Progenitor cell of endocrine pancreas (in vitro differentiated cells): ENCODE measurements around the gene ATN1. TPM values are rescaled to one million over a fixed set of nuclear protein-coding genes. Genes with fewer than 3 reads are reported as not detected.

ENCODE experiments used
- DNase-seq: peaks from one replicate; pipeline ENCODE4 v3.0.0; 2021; ENCODE audit warnings: low spot score; ENCODE audit not compliant: unreplicated experiment
- H3K27ac Mint-ChIP-seq: 2 replicates; pipeline ENCODE4 v1.8.0; 2021; ENCODE audit warnings: mild to moderate bottlenecking, moderate library complexity, mixed read lengths
- H3K27me3 Mint-ChIP-seq: 2 replicates; pipeline ENCODE4 v1.8.0; 2021; ENCODE audit warnings: mixed read lengths
- H3K36me3 Mint-ChIP-seq: 2 replicates; pipeline ENCODE4 v1.8.0; 2022; ENCODE audit warnings: mixed read lengths; ENCODE audit not compliant: insufficient read depth
- H3K4me1 Mint-ChIP-seq: 2 replicates; pipeline ENCODE4 v1.8.0; 2021; ENCODE audit warnings: low read depth, mixed read lengths
- H3K4me3 Mint-ChIP-seq: 2 replicates; pipeline ENCODE4 v1.8.0; 2021; ENCODE audit warnings: low read depth, mild to moderate bottlenecking, moderate library complexity, mixed read lengths
- H3K9me3 Mint-ChIP-seq: 2 replicates; pipeline ENCODE4 v1.8.0; 2021; ENCODE audit warnings: low read depth, mixed read lengths
- total RNA-seq: library from RNA; stranded (reverse); gene quantifications from 2 replicates; pipeline ENCODE4 v1.2.1, GENCODE V29; 2021
- TF ChIP-seq, protein P1 (sequence below): fragments of 200-600 bp; sonication (generic); IDR thresholded peaks from one replicate; pipeline ENCODE4 v1.5.0; 2021; ENCODE audit warnings: antibody characterized with exemption, mild to moderate bottlenecking; ENCODE audit not compliant: unreplicated experiment

ATN1 gene
- total RNA-seq, 1 donor from 2014 or later: 250 TPM

DNA sequence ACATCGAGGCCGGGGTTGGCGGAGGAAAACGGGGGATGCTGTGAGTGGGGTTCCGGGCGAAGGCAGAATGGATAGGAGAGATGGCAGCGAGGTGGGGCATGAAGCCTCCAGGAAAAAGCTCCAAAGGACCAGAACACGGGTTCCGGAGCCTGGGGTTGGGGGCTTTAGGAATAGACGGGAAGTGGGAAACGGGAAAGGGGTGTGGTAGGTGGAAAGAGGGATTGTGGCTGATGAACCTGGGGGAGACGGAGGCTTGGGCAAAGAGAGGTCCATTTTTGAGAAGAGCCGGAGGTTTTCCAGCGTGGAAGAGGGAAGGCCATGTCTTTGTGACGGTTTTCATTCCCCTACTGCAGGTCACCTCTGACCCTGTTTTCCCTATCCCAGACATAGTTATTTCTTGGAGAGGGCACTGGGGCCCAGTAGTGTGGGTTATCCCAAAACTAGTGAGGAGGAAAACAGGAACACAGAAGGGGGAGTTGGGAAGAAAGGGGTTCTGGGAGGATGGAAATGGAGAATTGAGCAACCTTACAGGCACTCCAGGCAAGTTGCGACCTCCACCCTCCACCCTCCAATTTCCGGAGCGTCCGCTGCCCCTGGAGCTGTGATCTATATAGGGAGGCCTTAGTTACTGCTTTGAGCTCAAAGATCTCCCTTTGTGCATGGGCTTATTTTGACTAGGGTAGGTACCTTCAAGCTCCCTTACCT, 1.1 kb downstream of the ATN1 start:
- no peaks in the 10 kb centered on the region for H3K9me3 Mint-ChIP-seq
- peaks cover 3% of the 10 kb centered on the region for H3K36me3 Mint-ChIP-seq
- H3K4me1 Mint-ChIP-seq: peaks cover 65% of the 10 kb centered on the region
- peak overlapping the region; percentile 99 for H3K4me3 Mint-ChIP-seq
- DNase-seq: no peak
- H3K27me3 Mint-ChIP-seq: no peaks in the 10 kb centered on the region
- TF ChIP-seq, protein P1, sequence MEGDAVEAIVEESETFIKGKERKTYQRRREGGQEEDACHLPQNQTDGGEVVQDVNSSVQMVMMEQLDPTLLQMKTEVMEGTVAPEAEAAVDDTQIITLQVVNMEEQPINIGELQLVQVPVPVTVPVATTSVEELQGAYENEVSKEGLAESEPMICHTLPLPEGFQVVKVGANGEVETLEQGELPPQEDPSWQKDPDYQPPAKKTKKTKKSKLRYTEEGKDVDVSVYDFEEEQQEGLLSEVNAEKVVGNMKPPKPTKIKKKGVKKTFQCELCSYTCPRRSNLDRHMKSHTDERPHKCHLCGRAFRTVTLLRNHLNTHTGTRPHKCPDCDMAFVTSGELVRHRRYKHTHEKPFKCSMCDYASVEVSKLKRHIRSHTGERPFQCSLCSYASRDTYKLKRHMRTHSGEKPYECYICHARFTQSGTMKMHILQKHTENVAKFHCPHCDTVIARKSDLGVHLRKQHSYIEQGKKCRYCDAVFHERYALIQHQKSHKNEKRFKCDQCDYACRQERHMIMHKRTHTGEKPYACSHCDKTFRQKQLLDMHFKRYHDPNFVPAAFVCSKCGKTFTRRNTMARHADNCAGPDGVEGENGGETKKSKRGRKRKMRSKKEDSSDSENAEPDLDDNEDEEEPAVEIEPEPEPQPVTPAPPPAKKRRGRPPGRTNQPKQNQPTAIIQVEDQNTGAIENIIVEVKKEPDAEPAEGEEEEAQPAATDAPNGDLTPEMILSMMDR: no peak
- peak overlapping the region; percentile 95 for H3K27ac Mint-ChIP-seq

DNA sequence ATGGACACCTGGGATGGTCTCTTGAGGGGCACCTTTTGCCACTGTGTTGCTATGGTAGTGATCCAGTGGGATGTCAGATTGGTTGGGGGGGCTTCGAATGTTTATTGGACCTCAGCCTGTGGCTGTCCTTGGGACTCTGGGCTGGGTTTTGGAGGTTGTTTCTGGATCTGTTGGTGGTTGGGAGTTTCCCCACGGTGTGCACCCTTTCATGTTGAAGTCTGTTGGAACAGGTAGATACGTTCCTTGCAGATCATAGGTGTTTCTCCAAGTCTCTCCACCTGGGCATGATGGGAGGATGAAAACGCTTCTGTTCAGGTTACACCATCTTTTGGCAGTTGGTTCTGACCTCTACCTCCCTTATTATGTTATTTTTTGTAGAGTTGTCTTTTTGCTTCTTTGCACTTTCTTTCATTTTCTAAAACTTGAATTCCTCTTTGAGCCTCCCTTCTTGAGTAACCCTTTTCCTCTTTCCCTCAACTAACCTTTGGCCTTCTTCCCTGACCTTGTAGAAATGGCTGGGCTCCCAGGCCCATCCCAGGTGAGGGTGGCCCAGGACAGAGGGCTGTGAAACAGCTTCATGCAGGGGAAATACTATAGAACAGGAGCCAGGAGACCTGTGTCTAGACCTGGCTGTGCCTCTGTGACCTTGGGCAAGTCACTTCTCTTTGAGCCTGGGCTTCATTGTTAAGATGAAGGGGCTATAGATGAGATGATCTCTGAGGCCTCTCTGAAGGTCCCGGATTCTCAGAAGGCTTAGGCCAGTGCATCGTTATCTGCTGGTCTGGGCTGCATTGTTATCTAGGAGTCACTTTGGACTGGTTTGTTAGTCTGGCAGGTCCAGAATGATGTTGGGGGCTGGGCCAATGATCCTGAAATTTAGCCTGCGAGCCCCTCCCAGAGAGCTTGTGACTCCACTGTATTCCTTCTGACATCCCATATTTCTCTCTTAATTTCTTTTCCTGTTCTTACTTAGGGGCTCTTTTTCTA, 2.0 kb downstream of the ATN1 start:
- TF ChIP-seq, protein P1: no peak
- peak overlapping the region; percentile 99 for H3K4me3 Mint-ChIP-seq
- peak overlapping the region; percentile 95 for H3K27ac Mint-ChIP-seq
- H3K4me1 Mint-ChIP-seq: peaks cover 57% of the 10 kb centered on the region
- H3K36me3 Mint-ChIP-seq: peaks cover 12% of the 10 kb centered on the region
- DNase-seq: no peak
- no peaks in the 10 kb centered on the region for H3K9me3 Mint-ChIP-seq
- no peaks in the 10 kb centered on the region for H3K27me3 Mint-ChIP-seq

DNA sequence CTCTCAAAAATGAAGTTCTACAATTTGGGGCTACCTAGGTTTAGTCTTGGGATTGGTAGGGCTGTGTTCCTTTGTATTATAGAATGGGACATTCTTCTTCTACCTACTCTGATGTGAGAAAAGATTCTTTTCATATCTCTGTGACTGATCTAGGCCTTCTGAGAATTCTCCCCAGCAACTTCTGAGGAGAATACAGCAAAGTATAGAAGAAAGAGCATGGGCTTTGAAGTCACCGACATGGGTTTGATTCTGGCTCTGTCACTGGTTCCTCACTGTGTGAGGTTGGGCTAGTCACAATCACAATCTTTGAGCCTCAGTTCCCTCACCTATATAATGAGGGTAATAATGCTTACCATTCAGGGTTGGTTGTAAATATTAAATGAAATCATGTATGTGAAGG, 5.0 kb downstream of the ATN1 start:
- TF ChIP-seq, protein P1: no peak
- Mint-ChIP-seq H3K9me3 (no peaks in the 10 kb centered on the region), H3K4me3 (no peak overlapping the region), H3K27ac (peak overlapping the region; percentile 36), H3K27me3 (no peaks in the 10 kb centered on the region), H3K36me3 (peaks cover 29% of the 10 kb centered on the region), H3K4me1 (peaks cover 38% of the 10 kb centered on the region)
- DNase-seq: no peak

DNA sequence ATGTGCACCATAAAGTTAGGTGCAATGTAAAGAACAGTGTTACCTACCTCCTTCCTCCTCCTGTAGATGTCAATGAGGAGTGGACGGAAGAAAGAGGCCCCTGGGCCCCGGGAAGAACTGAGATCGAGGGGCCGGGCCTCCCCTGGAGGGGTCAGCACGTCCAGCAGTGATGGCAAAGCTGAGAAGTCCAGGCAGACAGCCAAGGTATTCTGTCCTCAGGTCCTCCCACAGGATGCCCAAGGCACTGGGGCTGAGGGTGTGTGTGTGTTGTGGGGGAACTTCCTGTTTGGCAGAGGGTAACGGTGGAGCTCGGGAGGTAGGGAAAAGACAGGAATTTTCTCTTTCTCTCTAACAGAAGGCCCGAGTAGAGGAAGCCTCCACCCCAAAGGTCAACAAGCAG, 6.4 kb downstream of the ATN1 start:
- no peak for DNase-seq
- Mint-ChIP-seq H3K9me3 (no peaks in the 10 kb centered on the region), H3K4me1 (peaks cover 36% of the 10 kb centered on the region), H3K27ac (no peak overlapping the region), H3K36me3 (peaks cover 32% of the 10 kb centered on the region), H3K27me3 (no peaks in the 10 kb centered on the region), H3K4me3 (no peak overlapping the region)
- TF ChIP-seq, protein P1: no peak
